K562 (cell line): Measurements from ENCODE around the gene CETN1. TPM values are rescaled to one million over a fixed set of nuclear protein-coding genes. Genes with fewer than 3 reads are reported as not detected.
A peak's percentile ranks its signal among the peaks of the same experiment; 100 is the strongest.

ENCODE experiments used
- ATAC-seq: fragments of 200-7000 bp; cut with Tn5 transposase; 3 replicates; pipeline ENCODE4 v1.9.1; 2020; ENCODE audit warnings: moderate library complexity
- BruUV-seq: library from RNA; stranded (reverse); fragments of 400-500 nt; replicated peaks from 2 replicates; lab custom pipeline; 2021; lab: Mats Ljungman, UMichigan
- CTCF ChIA-PET: fragments of 300-600 bp; formaldehyde crosslinking; extraction: SDS; loops from one replicate; lab custom pipeline; 2021; ENCODE audit warnings: low intra/inter-chr PET ratio; lab: Yijun Ruan, JAX
- POLR2A ChIA-PET: fragments of 300-600, 350-650 bp; sonication (Branson Sonifier 250); formaldehyde crosslinking; extraction: SDS; loops from one replicate; lab custom pipeline; 2021; ENCODE audit warnings: antibody characterized with exemption, inconsistent platforms; lab: Yijun Ruan, JAX
- DNase-seq, 4 experiments: peaks; one replicate each; pipeline versions ENCODE4 v3.0.0 to v3.0.0-alpha.2; 2011 to 2018; ENCODE audit warnings: low spot score in 3 of 4, mixed read lengths in 3 of 4; ENCODE audit errors: extremely low read depth in 1 of 4
- FAIRE-seq: peaks from 2 replicates; lab custom pipeline; 2011; peaks lifted over from hg19 to GRCh38; lab: Jason Lieb, UNC
- H2AFZ ChIP-seq: 2 replicates; pipeline ENCODE4 v1.6.0; 2011; ENCODE audit warnings: low read depth, low read length, control low read depth, inconsistent platforms
- H3K27ac ChIP-seq: fragments of 200-600 bp; 3 replicates; pipeline ENCODE4 v1.8.0; 2011; ENCODE audit warnings: low read depth, mild to moderate bottlenecking, control low read depth, inconsistent platforms, low read length, moderate library complexity, mixed read lengths; ENCODE audit errors: extremely low read depth
- H3K27me3 ChIP-seq, 2 experiments: fragments of 300-600 bp in 1 of 2; 2 replicates in 1 of 2; 3 replicates in 1 of 2; pipeline versions ENCODE4 v1.6.0 to v1.8.0; 2011; ENCODE audit warnings: inconsistent platforms in 2 of 2, low read length in 2 of 2, mild to moderate bottlenecking in 1 of 2, mixed read lengths in 1 of 2, moderate library complexity in 1 of 2; ENCODE audit not compliant: control insufficient read depth in 2 of 2, insufficient read depth in 2 of 2
- H3K36me3 ChIP-seq: fragments of 300-600 bp; 3 replicates; pipeline ENCODE4 v1.8.0; 2011; ENCODE audit warnings: mild to moderate bottlenecking, low read length, inconsistent platforms; ENCODE audit not compliant: control insufficient read depth, insufficient read depth
- H3K4me1 ChIP-seq, 2 experiments: fragments of 200-600 bp in 1 of 2; replicated peaks in 1 of 2; 2 replicates in 1 of 2; 3 replicates in 1 of 2; pipeline versions ENCODE4 v1.5.1 to v1.8.0; 2011; ENCODE audit warnings: inconsistent platforms in 2 of 2, low read length in 2 of 2, mild to moderate bottlenecking in 1 of 2, mixed read lengths in 1 of 2, moderate library complexity in 1 of 2; ENCODE audit not compliant: control insufficient read depth in 2 of 2, insufficient read depth in 2 of 2
- H3K4me2 ChIP-seq: 2 replicates; pipeline ENCODE4 v1.6.1; 2011; ENCODE audit warnings: low read length, control low read depth, inconsistent platforms, mixed read lengths; ENCODE audit not compliant: insufficient read depth
- H3K4me3 ChIP-seq: fragments of 200-600 bp; sonication (generic), shearing (Covaris generic); 2 replicates; pipeline ENCODE4 v1.5.1; 2016; ENCODE audit warnings: control low read depth, inconsistent platforms
- H3K79me2 ChIP-seq: fragments of 200-600 bp; 3 replicates; pipeline ENCODE4 v1.8.0; 2011; ENCODE audit warnings: low read length, inconsistent platforms; ENCODE audit not compliant: control insufficient read depth, insufficient read depth
- H3K9ac ChIP-seq, 2 experiments: 2 replicates each; pipeline versions ENCODE4 v1.6.0 to v1.6.1; 2011; ENCODE audit warnings: low read depth in 2 of 2, low read length in 2 of 2, control low read depth in 1 of 2, inconsistent platforms in 1 of 2, mild to moderate bottlenecking in 1 of 2, mixed read lengths in 1 of 2; ENCODE audit not compliant: insufficient read depth in 1 of 2
- H3K9me1 ChIP-seq: one replicate; pipeline ENCODE4 v1.6.0; 2011; ENCODE audit warnings: inconsistent platforms, mild to moderate bottlenecking, low read length, moderate library complexity; ENCODE audit not compliant: control insufficient read depth, insufficient read depth
- H3K9me3 ChIP-seq: replicated peaks from 2 replicates; pipeline ENCODE4 v1.5.1; 2011; ENCODE audit warnings: low read depth, low read length, inconsistent platforms; ENCODE audit not compliant: control insufficient read depth, insufficient read depth
- H4K20me1 ChIP-seq: replicated peaks from 2 replicates; pipeline ENCODE4 v1.6.1; 2011; ENCODE audit warnings: low read length, inconsistent platforms, mixed read lengths; ENCODE audit not compliant: control insufficient read depth, insufficient read depth
- CBFA2T3 ChIP-seq: fragments of 450-650 bp; IDR thresholded peaks from 2 replicates; pipeline ENCODE4 v1.6.1; 2017
- CBX8 ChIP-seq: fragments of 200-600 bp; sonication (generic); IDR thresholded peaks from 2 replicates; pipeline ENCODE4 v1.6.1; 2012; ENCODE audit warnings: borderline replicate concordance, mixed run types, low read depth, mild to moderate bottlenecking, moderate library complexity, mixed read lengths, low read length, control low read depth, inconsistent platforms; ENCODE audit not compliant: poor library complexity, severe bottlenecking; ENCODE audit errors: extremely low read depth
- CREB1 ChIP-seq, 2 experiments: sonication (generic) in 1 of 2; formaldehyde crosslinking in 1 of 2; IDR thresholded peaks; 2 replicates each; pipeline versions ENCODE4 v1.6.1 to v1.8.0; 2012 to 2022; ENCODE audit warnings: inconsistent platforms in 1 of 2, mild to moderate bottlenecking in 1 of 2, missing genetic modification reagents in 1 of 2, moderate library complexity in 1 of 2
- FOXM1 ChIP-seq, 2 experiments: fragments of 450-650 bp in 1 of 2; sonication (generic) in 1 of 2; formaldehyde crosslinking in 1 of 2; IDR thresholded peaks; 2 replicates each; pipeline versions ENCODE4 v1.6.1 to v1.9.0; 2017 to 2022; ENCODE audit warnings: low read depth in 2 of 2, mild to moderate bottlenecking in 2 of 2, missing genetic modification reagents in 1 of 2, moderate library complexity in 1 of 2
- KDM2B ChIP-seq: fragments of 250-450 bp; sonication (Bioruptor Pico); IDR thresholded peaks from 2 replicates; pipeline ENCODE4 v1.8.0; 2021; ENCODE audit warnings: mild to moderate bottlenecking, moderate library complexity
- MEIS2 ChIP-seq: fragments of 450-650 bp; IDR thresholded peaks from 2 replicates; pipeline ENCODE4 v1.6.1; 2014; ENCODE audit warnings: mild to moderate bottlenecking; ENCODE audit not compliant: partially characterized antibody
- SOX6 ChIP-seq: fragments of 450-650 bp; IDR thresholded peaks from 2 replicates; pipeline ENCODE4 v1.6.1; 2014; ENCODE audit warnings: mild to moderate bottlenecking
- TAL1 ChIP-seq: fragments of 450-650 bp; IDR thresholded peaks from 2 replicates; pipeline ENCODE4 v1.6.1; 2016; ENCODE audit warnings: mild to moderate bottlenecking
- WGBS: fragments of 100-300 bp; shearing (Covaris generic); methylation state at CpG from one replicate; pipeline ENCODE4 v1.1.6; 2016; ENCODE audit warnings: low coverage, mixed read lengths; ENCODE audit not compliant: insufficient coverage; ENCODE audit errors: missing lambda C conversion rate; 5-methylcytosine and 5-hydroxymethylcytosine counted together
- in situ Hi-C: fragments of 300-500 bp; cut with MboI; formaldehyde crosslinking; loops from 4 replicates; pipeline ENCODE4 v1.15.0; 2018; ENCODE audit warnings: inconsistent platforms, mixed read lengths
- intact Hi-C: fragments of 100-400 bp; cut with micrococcal nuclease; formaldehyde crosslinking; loops from 2 replicates; pipeline ENCODE4 v1.14.2; 2022
- polyA plus RNA-seq, 8 experiments: library from polyadenylated mRNA; depleted of rRNA in 4 of 8; stranded (reverse) in 5 of 8; unstranded in 3 of 8; fragments of >200 nt; fragmentation: Nextera tagmentation in 2 of 8; fragmentation: Illumina TruSeq in 1 of 8; extraction: Ambion mirVana in 2 of 8; extraction: Trizol in 1 of 8; gene quantifications; 2 replicates each; pipeline versions ENCODE4 v1.2.1 to v1.2.3, GENCODE V29; 2011 to 2014; ENCODE audit warnings: inconsistent platforms in 1 of 8, missing spikeins in 1 of 8
- total RNA-seq, 7 experiments: library from RNA; depleted of rRNA in 6 of 7; stranded (reverse); fragments of >200 nt in 6 of 7; fragmentation: Illumina TruSeq in 2 of 7; extraction: Trizol in 2 of 7; gene quantifications; 2 replicates each; pipeline versions ENCODE4 v1.2.1 to v1.2.3, GENCODE V29; 2011 to 2021; ENCODE audit warnings: low replicate concordance in 1 of 7
- TF ChIP-seq, protein P1 (sequence below): sonication (generic); formaldehyde crosslinking; IDR thresholded peaks from 2 replicates; pipeline ENCODE4 v1.8.1; 2023; ENCODE audit warnings: mild to moderate bottlenecking, missing genetic modification reagents
- TF ChIP-seq, protein P2 (sequence below), 2 experiments: IDR thresholded peaks in 1 of 2; conservative IDR thresholded peaks in 1 of 2; 2 replicates each; pipeline ENCODE4 v1.6.1; 2016; ENCODE audit warnings: low read depth in 2 of 2, mild to moderate bottlenecking in 1 of 2, missing compliant biosample characterization in 1 of 2, missing genetic modification characterization in 1 of 2, moderate library complexity in 1 of 2
- TF ChIP-seq, protein P3 (sequence below): fragments of 450-650 bp; IDR thresholded peaks from 2 replicates; pipeline ENCODE4 v1.6.1; 2016

The CETN1 gene
- total and polyA plus RNA-seq, 9 of the 15 experiments (the other 6 are each of a cell fraction or from before 2014, with no cell fraction given): 0.07 to 0.34 (median 0.19) TPM; not detected in 3

DNA sequence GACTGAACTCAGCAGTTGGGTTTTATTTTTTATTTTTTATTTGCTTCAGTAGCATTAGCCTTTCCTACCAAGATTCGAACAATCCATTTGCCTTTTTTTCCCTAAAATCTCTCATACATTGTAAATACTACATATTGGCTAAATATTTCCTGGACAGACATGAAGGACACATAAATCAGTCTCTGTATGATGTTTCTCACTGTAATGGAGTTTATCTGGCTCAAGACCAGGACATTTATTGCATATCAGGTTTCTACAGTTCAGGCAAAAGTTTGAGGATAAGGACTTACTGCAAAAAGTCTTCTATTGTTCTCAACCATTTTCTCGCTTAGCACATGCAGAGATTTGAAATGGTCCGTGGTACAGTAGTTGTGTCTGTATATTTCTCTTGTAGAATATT is 19.9 kb downstream of the CETN1 start:
- Histone ChIP-seq H3K4me2 (no peak overlapping the region), H2AFZ (no peak overlapping the region), H3K27ac (no peak overlapping the region), H3K36me3 (no peaks in the 10 kb centered on the region), H3K9me3 (no peaks in the 10 kb centered on the region), H3K9me1 (no peaks in the 10 kb centered on the region), H3K4me1 (peaks cover 9 to 11% of the 10 kb centered on the region in 2 experiments), H3K27me3 (peaks cover 3 to 6% of the 10 kb centered on the region in 2 experiments; a peak in 3 of 5 replicates), H3K4me3 (no peak overlapping the region), H3K9ac (no peak overlapping the region), H4K20me1 (no peaks in the 10 kb centered on the region), H3K79me2 (no peaks in the 10 kb centered on the region)
- WGBS: 1% methylated on average over 3 of the region's 3 CpGs
- in situ Hi-C loops (no loop called here), intact Hi-C loops (loop anchor here (5.0 kb wide), 1 partner anchor 103 kb away; no protein-coding TSS in a partner anchor)
- POLR2A ChIA-PET: no interaction called here
- TF ChIP-seq SOX6 (0 out of 2 replicates have a peak, but pooled peaks have one; percentile 32), CBX8 (peak; percentile 39), KDM2B (CRISPR knock-in tag) (no peak), TAL1 (peak; percentile 12; the same call in 1 of the 2 replicates), CREB1 (IDR thresholded peaks at IDR 0.05) (no peak), CREB1 (CRISPR knock-in tag; IDR thresholded peaks at IDR 0.05) (no peak), FOXM1 (IDR thresholded peaks at IDR 0.05; ENCODE audit: low read depth) (no peak), FOXM1 (CRISPR knock-in tag; IDR thresholded peaks at IDR 0.05; ENCODE audit: low read depth) (no peak), CBFA2T3 (peak; percentile 57), MEIS2 (peak; percentile 79)
- TF ChIP-seq, protein P1, sequence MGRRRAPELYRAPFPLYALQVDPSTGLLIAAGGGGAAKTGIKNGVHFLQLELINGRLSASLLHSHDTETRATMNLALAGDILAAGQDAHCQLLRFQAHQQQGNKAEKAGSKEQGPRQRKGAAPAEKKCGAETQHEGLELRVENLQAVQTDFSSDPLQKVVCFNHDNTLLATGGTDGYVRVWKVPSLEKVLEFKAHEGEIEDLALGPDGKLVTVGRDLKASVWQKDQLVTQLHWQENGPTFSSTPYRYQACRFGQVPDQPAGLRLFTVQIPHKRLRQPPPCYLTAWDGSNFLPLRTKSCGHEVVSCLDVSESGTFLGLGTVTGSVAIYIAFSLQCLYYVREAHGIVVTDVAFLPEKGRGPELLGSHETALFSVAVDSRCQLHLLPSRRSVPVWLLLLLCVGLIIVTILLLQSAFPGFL: no peak
- TF ChIP-seq, protein P2, sequence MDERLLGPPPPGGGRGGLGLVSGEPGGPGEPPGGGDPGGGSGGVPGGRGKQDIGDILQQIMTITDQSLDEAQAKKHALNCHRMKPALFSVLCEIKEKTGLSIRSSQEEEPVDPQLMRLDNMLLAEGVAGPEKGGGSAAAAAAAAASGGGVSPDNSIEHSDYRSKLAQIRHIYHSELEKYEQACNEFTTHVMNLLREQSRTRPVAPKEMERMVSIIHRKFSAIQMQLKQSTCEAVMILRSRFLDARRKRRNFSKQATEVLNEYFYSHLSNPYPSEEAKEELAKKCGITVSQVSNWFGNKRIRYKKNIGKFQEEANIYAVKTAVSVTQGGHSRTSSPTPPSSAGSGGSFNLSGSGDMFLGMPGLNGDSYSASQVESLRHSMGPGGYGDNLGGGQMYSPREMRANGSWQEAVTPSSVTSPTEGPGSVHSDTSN (CRISPR knock-in tag; IDR thresholded peaks at IDR 0.05; ENCODE audit: low read depth): no peak
- TF ChIP-seq, protein P2 (tag; conservative IDR thresholded peaks at IDR 0.05; ENCODE audit: low read depth): peak; percentile 69
- TF ChIP-seq, protein P3, sequence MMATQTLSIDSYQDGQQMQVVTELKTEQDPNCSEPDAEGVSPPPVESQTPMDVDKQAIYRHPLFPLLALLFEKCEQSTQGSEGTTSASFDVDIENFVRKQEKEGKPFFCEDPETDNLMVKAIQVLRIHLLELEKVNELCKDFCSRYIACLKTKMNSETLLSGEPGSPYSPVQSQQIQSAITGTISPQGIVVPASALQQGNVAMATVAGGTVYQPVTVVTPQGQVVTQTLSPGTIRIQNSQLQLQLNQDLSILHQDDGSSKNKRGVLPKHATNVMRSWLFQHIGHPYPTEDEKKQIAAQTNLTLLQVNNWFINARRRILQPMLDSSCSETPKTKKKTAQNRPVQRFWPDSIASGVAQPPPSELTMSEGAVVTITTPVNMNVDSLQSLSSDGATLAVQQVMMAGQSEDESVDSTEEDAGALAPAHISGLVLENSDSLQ: peak; percentile 42; the same call in 1 of the 2 replicates
- CTCF ChIA-PET: interaction anchor here (0.6 kb wide), 1 partner anchor 284 kb away, joined by 3 read pairs; no protein-coding TSS in a partner anchor
- no TSS peak for BruUV-seq
- no peak for DNase-seq
- no peak for FAIRE-seq
- ATAC-seq: no peak
